GM18519 (cell line): ENCODE measurements around the gene NCK2.
"Not testable (repeated sequence)": the region's sequence is repeated elsewhere in the genome, so short reads cannot be mapped to it uniquely, and the experiment has no call there.

Experiments
- ATAC-seq: cut with Tn5 transposase; IDR thresholded peaks from one replicate; pipeline ENCODE4 v1.9.1; 2021; ENCODE audit warnings: mild to moderate bottlenecking, moderate library complexity; ENCODE audit not compliant: unreplicated experiment, low FRiP score

Gene NCK2

DNA sequence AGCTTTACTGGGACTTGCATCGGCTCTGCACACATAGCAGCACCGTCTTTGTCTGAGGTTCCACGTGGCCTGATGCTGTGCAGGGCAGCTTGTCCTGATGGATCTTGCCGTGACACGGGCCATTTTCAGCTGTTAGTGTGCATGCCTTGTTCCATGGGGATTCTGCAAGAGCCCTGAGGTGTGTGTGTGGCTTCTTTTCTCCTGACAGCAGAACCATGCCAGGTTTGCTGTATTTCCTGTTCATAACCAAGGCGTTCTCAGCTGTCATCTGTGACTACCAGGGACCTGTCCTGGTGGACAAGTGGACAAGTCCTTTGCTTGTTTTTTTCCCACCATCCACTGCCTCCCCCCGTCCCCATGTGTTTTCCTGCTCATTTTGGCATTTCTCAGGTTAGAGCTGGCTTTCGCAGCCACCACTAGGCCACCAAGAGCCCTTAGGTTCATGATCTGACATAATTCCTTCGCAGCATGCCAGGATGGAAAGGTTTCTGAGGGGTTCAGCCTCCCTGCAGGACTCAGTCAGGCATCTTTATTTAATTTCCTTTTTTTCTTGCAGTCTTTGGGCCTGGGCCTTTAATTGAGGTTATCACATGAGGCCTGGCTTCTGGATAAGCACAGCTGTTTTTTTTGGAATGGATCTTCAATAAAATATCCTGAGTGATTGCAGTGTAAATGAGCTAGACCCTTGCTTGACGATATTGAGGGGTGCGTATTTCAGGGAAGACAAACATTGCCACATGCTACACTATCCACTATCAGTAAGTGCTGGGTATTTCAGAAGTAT lies 139.4 kb downstream of the NCK2 start:
- ATAC-seq: no peak

DNA sequence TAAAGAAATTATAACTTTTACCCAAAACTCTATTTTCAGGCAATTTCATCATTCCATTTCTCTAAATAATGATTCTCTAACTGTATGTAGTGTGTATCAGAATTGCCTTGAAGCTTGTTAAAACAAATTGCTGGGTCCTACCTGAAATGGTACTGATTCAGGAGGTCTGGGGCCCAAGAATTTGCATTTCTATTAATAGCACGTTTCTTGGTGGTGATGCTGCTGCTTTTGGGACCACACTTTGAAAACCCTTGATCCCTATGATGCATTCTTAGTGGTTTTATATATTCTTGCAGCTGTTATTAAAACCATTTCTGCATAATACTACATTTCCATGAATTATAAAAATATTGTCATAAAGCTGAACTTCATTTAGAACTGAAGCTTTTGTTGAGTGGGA lies 140.7 kb downstream of the NCK2 start:
- no peak for ATAC-seq

DNA sequence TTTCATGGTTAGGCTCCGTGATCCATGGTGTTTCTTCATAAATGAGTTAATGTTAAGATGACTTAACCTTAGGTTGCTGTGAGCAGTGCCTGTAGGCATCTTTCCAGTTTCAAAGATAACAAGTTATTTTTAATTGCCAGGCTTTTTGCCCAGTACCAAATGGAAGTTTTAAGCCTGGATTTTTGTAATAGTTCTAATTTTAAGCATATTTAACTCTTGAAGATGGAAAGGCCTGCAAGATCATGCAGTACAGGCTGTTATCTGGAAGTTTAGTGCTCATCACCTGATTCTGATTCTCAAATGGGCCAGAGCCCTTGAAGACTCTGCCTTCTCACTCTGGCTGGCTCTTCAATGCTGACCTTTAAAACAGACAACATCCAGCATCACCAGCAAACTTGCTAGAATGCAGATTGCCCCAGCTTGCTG lies 141.3 kb downstream of the NCK2 start:
- no peak for ATAC-seq

DNA sequence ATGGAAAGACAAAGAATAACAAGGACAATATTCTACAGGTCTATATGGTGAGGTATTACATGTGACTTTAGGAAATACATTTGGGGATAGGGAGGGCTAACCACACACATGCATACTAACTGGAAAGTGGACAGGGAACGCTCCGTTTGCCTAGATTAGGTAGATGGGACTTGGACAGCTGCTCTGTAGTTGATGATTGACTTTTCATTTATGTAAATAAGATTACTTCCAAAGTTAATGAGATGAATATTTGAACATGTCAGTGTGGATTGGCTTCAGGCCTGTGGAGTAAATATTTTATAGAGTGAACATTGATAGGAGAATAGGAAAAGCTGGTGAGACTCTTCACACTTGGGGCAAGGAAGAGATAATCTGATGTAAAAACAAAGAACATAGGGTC lies 142.0 kb downstream of the NCK2 start:
- ATAC-seq: no peak

DNA sequence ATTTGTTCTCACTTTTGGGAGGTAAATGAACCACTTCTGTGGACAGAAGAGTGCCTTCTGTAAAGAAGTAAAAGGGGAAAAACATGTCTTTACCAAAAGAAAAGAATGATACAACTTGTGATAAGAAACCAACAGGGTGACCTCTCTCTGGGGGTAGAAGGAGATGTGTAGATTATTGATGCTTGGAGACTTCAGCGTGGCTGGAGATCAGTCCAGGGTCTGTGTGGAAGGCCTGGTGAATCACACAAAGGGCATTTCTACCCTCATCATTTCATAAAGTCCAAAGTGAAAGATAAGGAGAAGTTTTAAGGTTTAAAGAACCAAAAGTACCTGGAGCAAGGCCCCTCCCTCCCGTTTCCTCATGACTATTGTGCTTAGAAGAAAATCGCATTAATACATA lies 142.5 kb downstream of the NCK2 start:
- no peak for ATAC-seq

DNA sequence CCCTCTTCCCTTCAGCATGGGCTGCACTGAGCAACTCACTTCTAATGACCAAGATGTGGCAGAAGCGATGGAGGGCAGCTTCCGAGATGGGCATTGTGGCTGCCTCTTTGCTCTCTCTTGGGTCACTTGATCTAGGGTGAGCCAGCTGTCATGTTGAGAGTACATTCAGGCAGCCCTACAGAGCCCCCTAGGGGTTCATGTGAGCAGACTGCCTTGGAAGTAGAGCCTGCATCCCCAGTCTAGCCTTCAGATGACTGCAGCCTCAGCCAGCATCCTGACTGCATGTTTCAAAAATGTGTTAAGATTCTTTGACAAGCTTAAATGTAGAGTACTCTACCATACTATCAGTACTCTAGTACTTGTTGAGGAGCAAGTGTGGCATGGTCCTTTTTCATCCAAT lies 143.9 kb downstream of the NCK2 start:
- no peak for ATAC-seq

DNA sequence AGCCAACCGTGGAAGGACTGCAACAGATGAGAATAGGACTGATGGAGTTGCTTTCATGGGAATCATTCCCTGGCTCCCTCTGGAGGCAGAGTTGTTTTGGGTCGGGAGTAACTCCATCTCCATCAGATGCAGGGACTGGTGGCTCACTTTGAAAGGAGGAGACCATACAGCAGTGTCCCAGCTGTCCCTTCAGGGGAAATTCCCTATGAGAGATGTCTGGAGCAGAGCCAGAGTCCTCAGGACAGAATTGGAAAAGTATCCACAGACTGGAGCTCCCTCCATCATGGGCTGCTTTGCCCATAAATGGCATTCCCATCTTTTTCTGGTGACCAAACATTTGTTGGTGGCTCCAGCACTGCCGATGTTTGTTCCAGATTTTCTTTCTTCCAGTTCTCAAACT lies 144.3 kb downstream of the NCK2 start:
- ATAC-seq: no peak

DNA sequence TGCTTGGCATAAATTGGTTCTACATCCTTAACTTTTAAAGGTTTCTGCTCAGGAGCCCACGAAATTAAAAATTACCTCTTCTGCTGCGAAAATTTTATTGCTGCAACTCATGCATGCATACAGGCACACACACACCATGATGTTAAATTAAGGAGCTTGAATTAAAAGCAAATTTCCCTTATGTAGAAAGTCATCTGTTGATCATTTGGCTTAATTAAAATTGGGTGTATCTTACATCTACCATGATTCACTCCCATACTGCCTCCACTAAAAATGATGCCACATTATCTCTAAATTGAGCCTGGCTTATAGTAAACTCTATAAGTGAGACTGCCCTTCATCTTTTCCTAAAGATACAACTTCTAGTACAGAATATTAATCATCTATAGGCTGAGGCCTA lies 145.4 kb downstream of the NCK2 start:
- ATAC-seq: no peak

DNA sequence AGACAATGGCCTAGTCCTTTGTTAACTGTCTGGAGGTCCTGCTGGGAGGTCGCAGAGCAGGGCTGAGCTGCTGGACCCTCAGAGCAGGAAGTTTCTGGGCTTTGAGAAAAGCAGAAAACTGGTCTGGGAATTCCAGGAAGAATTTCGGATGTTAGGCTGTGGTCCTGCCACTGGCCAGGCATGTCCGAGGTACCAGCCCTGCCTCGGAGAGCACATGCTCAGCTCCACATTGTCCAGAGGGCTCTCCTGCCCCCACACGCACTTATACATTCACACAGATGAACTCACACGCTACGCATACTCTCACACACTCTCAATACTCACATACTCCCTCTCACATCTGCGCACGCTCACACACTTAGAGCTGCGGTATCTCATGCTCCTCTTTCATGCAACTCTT lies 146.1 kb downstream of the NCK2 start:
- ATAC-seq: no peak

DNA sequence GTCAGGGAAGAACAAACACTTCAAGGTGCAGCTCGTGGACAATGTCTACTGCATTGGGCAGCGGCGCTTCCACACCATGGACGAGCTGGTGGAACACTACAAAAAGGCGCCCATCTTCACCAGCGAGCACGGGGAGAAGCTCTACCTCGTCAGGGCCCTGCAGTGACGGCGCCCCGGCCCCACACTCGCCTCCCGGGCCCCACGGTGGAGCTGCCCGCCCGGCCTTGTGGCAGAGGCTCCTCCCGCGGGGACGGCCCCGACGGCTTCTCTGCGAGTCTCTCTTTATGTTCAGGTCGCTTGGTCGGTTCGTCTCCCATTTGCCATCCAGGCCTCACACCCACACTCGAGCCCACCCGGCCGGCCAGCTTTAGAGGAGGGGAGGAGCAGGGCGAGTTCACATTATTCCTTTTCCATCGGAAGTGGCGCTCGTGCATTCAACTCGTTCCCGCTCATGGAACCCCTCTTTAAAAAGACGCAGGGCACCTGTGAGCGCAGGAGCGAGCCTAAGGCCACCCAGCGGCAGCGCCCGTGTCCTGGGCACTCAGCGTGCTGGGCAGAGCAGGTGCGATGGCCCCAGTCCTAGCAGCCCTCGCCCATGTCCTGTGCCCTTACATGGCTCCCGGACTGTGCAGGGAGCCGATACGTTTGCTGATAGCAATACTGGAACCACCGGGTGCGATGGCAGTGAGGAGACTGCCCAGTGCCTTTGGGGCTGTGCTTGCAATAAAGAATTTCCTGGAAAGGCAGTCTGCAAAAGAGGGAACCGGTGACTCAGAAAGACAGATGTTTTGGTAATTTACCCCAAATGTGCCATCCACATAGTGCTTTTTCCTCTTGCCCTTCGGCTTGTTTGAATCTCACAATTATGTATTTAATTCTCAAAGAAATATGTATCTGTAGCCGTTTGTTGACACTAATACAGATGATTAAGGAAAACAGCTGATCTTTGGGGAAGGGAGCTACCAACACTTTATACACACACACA lies 148.6 kb downstream of the NCK2 start:
- no peak for ATAC-seq

DNA sequence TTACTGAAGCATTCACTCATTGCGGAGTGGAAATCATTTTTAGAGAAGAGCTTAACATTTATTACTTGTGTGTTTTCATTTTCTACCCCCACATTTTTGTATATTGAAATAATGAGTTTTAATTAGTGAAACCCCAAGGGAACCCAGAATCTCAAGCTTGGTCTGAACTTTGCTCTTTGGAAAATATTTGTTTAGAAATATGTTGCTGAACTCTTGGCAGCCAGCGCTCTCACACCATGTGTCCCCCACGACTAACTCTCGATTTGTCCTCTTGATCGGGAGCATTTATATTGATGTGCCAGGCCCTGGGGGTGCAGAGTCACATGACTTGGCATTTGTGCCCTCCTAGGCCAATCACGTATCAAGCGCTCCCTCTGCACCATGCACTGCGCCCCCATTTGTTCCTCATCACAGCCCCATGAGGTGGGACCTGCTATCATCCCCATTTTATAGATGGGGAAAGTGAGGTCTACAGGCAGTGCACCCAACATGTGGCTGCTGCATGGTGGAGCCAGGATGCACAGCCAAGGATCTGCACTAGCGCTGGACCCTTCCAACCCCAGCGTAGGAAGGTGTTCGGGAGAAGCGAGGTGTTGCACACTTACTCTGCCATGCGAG lies 149.7 kb downstream of the NCK2 start:
- no peak for ATAC-seq

DNA sequence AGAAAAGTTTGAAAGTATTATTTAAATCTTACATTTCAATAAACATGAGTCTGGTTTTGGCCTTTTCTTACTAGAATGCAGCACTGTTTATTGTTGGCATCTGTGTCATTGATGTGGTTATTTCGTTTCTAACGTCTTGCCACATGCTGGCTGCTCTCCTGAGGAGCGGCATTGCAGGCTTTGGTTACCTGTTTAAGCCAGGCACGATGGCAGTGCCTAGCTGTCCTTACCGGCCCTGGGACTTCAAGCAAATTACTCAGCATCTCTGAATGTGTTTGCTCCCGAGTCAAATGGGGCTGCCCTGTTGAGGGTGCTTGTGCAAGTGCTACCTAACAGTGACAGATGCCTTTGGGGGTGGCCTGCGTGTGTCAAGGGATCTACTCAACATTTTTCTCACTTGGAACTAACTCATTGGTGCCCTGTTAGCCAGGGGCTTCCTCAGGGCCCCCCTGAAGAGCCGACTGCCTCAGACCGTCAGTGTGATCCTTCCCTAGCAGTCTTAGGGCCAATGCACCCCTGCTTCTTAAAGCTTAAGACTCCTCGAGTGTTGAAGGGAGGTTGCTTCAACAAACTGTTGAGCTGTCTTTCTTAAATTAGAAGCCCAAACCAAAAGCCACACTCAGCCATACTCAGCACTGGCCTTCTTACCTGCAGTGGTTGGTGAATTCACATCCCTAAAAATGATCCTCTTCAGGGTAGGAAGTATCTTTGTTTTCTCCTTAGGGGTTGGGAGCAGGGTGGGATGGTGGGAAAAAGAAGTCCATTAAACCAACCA lies 151.5 kb downstream of the NCK2 start:
- no peak for ATAC-seq

DNA sequence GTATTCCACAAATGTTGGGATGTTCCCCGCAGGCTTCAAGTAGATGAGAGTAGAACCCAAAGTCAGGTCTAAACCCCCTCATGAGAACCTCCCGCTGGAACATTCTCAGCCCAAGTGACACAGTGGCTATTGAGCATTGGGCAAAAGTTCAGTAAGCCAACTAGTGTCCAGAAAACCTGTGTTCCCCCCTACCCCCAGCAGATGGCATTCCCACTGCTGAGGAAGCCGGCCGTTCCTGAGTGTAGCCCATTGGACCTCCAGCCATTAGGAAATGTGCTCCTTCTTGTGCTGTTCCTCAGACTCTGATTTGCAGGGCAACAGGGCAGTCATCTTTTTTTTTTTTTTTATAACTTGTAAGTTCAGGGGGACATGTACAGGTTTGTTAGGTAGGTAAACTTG lies 152.1 kb downstream of the NCK2 start:
- no peak for ATAC-seq

DNA sequence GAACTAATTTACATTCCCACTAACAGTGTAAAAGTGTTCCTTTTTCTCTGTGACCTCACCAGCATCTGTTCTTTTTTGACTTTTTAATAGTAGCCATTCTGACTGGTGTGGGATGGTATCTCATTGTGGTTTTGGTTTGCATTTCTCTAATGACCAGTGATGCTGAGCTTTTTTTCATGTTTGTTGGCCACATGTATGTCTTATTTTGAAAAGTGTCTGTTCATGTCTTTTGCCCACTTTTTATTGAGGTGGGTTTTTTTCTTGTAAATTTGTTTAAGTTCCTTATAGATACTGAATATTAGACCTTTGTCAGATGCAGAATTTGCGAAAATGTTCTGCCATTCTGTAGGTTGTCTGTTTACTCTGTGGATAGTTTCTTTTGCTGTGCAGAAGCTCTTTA lies 153.0 kb downstream of the NCK2 start:
- not testable (repeated sequence) for ATAC-seq

DNA sequence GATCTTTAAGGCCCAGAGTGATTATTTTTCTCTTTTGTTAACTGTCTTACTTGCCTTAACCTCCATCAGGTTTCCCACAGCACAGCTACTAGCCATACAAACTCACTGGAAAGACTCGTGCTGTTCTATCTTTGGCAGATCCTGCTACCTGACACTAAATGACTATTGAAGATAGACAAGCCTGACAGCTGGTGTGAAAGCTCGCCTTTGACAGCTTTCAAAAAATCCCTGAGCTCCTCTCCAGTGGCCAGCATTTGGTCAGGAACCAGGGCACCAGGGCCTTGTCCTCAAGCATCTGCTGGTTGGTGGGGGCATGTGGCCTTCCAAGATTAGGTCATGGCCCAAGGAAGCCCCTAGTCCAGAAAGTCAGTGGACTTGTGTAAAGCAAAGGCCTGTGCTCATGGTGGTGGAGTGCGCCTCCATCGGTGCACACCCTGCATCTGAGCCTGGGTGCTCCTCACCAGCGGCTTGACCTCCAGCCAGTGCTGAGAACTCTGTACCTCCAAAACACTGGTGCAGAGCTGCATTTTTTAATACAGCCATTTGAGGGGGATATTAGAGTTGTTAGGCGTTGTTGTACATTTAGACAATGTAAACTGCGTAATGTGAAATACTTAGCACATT lies 158.5 kb downstream of the NCK2 start:
- ATAC-seq: no peak

DNA sequence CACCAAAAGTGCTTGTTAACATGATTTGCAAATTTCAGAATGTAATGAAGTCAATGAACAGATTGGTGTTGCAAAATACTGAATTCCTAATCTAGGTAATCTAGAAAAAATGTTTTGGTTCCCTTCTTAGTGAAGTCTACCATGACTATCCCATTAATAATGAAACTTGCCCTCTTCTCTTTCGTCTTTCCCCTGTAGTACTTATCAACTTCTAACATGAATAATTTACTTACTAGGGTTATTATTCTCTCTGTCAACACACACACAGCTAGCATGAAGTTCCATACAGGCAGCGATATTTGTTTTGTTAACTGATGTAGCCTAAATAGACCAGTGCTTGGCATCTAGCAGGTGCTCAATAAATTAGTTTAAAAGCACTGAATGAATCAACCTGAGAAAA lies 160.2 kb downstream of the NCK2 start:
- ATAC-seq: peak; percentile 86

DNA sequence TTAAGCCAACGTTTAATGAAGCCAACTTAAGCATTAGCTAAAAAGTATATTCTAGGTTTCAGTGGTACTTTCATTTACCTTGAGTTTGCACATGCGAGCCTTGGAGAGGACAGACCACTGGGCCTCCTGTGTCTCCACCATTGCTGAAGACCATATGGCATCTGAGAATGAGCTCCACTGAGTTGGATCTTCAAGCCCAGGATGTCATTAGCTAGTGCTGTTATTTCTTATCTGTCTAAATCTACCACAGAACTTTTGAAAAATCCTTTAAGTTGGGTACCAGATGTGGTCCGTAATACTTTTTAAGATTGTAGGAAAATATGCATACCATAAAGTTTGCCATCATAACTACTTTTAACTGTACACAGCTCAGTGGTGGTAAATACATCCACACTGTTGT lies 161.8 kb downstream of the NCK2 start:
- ATAC-seq: no peak

DNA sequence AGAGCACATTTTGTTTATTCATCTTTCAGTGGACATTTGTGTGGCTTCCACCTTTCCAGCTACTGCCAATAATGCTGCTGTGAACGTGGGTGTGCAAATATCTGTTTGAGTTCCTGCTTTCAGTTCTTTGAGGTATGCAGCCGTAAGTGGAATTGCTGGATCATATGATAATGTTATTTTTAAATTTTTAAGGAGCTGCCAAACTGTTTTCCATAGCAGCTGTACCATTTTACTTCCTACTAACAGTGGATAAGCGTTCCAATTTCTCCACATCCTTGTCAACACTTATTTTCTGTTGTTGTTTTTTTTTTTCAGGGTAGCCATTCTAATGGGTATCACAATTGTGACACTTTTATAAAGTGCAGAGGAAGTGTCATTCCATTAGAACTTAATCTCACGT lies 162.5 kb downstream of the NCK2 start:
- ATAC-seq: no peak

DNA sequence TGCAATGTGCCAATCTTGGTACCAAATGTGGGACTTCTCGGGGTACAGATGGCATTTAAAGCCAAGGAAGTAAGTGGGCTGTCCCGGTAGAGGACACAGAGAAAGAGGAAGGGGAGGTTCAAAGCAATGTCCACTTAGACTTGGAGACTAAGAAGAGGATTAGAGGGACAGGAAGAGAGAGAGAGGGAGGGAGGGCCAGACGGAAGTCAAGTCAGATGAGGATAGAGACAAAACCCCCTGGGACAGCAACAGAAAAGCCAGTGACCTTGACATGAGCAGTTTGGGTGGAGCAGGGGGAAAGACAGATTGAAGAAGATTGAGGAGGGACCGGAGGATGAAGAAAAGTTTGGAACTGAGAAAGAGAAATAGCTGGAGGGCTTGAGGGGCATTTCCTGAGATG lies 164.5 kb downstream of the NCK2 start:
- ATAC-seq: no peak
